Astrocyte (in vitro differentiated cells and primary cell): ENCODE measurements around the gene GCNT3. TPM values are rescaled to one million over a fixed set of nuclear protein-coding genes. Genes with fewer than 3 reads are reported as not detected.

Experiments
- DNase-seq: peaks from one replicate; pipeline ENCODE4 v3.0.0-alpha.2; 2010; ENCODE audit warnings: low read depth
- FAIRE-seq: peaks from 2 replicates; lab custom pipeline; 2011; peaks lifted over from hg19 to GRCh38; lab: Jason Lieb, UNC
- H2AFZ ChIP-seq: 2 replicates; pipeline ENCODE4 v1.6.0; 2012; ENCODE audit warnings: low read depth, low read length, inconsistent platforms
- H3K27ac ChIP-seq: 2 replicates; pipeline ENCODE4 v1.5.1; 2011; ENCODE audit warnings: low read depth, low read length, inconsistent platforms
- H3K27me3 ChIP-seq: 2 replicates; pipeline ENCODE4 v1.6.0; 2011; ENCODE audit warnings: low read length, inconsistent platforms; ENCODE audit not compliant: insufficient read depth
- H3K36me3 ChIP-seq: 2 replicates; pipeline ENCODE4 v1.5.1; 2011; ENCODE audit warnings: low read length, inconsistent platforms; ENCODE audit not compliant: insufficient read depth
- H3K4me1 ChIP-seq: 2 replicates; pipeline ENCODE4 v1.5.1; 2011; ENCODE audit warnings: low read length, inconsistent platforms; ENCODE audit not compliant: insufficient read depth
- H3K4me2 ChIP-seq: 2 replicates; pipeline ENCODE4 v1.6.0; 2012; ENCODE audit warnings: low read length, inconsistent platforms
- H3K4me3 ChIP-seq: 2 replicates; pipeline ENCODE4 v1.5.1; 2011; ENCODE audit warnings: low read depth, mild to moderate bottlenecking, low read length, inconsistent platforms; ENCODE audit not compliant: insufficient read depth
- H3K79me2 ChIP-seq: 2 replicates; pipeline ENCODE4 v1.6.0; 2012; ENCODE audit warnings: mild to moderate bottlenecking, low read length, inconsistent platforms; ENCODE audit not compliant: insufficient read depth
- H3K9ac ChIP-seq: 2 replicates; pipeline ENCODE4 v1.6.0; 2012; ENCODE audit warnings: mild to moderate bottlenecking, low read length, inconsistent platforms
- H3K9me3 ChIP-seq: 2 replicates; pipeline ENCODE4 v1.5.1; 2012; ENCODE audit warnings: low read depth, mild to moderate bottlenecking, low read length, inconsistent platforms; ENCODE audit not compliant: insufficient read depth
- H4K20me1 ChIP-seq: 2 replicates; pipeline ENCODE4 v1.6.0; 2012; ENCODE audit warnings: low read length, inconsistent platforms; ENCODE audit not compliant: insufficient read depth
- H3K27ac Mint-ChIP-seq: one replicate; pipeline ENCODE4 v1.8.0; 2021; ENCODE audit warnings: mild to moderate bottlenecking, mixed read lengths; ENCODE audit not compliant: unreplicated experiment
- H3K27me3 Mint-ChIP-seq: one replicate; pipeline ENCODE4 v1.8.0; 2021; ENCODE audit warnings: low read depth, mixed read lengths; ENCODE audit not compliant: unreplicated experiment
- H3K36me3 Mint-ChIP-seq: one replicate; pipeline ENCODE4 v1.8.0; 2021; ENCODE audit warnings: low read depth, mixed read lengths; ENCODE audit not compliant: unreplicated experiment
- H3K4me1 Mint-ChIP-seq: one replicate; pipeline ENCODE4 v1.8.0; 2021; ENCODE audit warnings: low read depth, mixed read lengths; ENCODE audit not compliant: unreplicated experiment
- H3K4me3 Mint-ChIP-seq: one replicate; pipeline ENCODE4 v1.8.0; 2021; ENCODE audit warnings: mild to moderate bottlenecking, moderate library complexity, mixed read lengths; ENCODE audit not compliant: unreplicated experiment
- H3K9me3 Mint-ChIP-seq: one replicate; pipeline ENCODE4 v1.8.0; 2021; ENCODE audit warnings: mild to moderate bottlenecking, mixed read lengths; ENCODE audit not compliant: unreplicated experiment
- EZH2 ChIP-seq: IDR thresholded peaks from 2 replicates; pipeline ENCODE4 v1.6.1; 2012; ENCODE audit warnings: mild to moderate bottlenecking, low read length, inconsistent platforms; ENCODE audit not compliant: insufficient read depth
- total RNA-seq: library from RNA; stranded (reverse); gene quantifications from 2 replicates; pipeline ENCODE4 v1.2.1, GENCODE V29; 2021
- TF ChIP-seq, protein P1 (sequence below): IDR thresholded peaks from 2 replicates; pipeline ENCODE4 v1.5.1; 2011; ENCODE audit warnings: low read depth, mild to moderate bottlenecking, inconsistent platforms, low read length, moderate library complexity; ENCODE audit not compliant: insufficient read depth

Gene GCNT3
- total RNA-seq, 1 donor from 2014 or later: 1.3 TPM

DNA sequence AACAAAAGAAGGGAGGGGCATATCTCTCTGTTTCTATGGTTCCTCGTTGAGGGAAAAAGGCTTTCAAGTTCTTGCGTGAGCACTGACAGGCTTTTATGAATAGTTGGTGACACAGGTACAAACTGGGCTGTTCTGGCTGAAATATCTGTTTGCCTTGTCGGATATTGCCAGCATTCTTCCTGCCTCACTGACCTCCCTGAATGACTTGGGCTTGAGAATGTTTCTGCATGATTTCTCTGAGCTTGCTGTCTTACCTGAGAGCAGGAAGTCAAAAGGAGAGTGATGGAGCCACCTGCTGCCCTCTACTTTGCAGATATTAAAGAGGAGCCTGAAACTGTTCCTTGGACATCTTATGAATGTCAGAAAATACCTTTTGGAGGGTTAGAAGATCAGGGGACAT lies 4.8 kb downstream of the GCNT3 start:
- Mint-ChIP-seq H3K9me3 (peaks cover 2% of the 10 kb centered on the region), H3K27me3 (peaks cover 21% of the 10 kb centered on the region), H3K4me3 (no peak overlapping the region), H3K27ac (no peak overlapping the region), H3K36me3 (no peaks in the 10 kb centered on the region), H3K4me1 (peaks cover 7% of the 10 kb centered on the region)
- DNase-seq (no peak), FAIRE-seq (no peak)
- Histone ChIP-seq H3K9ac (no peak overlapping the region), H3K27me3 (peaks cover 21% of the 10 kb centered on the region), H3K36me3 (no peaks in the 10 kb centered on the region), H3K4me3 (no peak overlapping the region), H3K4me1 (no peaks in the 10 kb centered on the region), H3K79me2 (no peaks in the 10 kb centered on the region), H3K9me3 (no peaks in the 10 kb centered on the region), H4K20me1 (no peaks in the 10 kb centered on the region), H2AFZ (no peak overlapping the region), H3K4me2 (no peak overlapping the region), H3K27ac (no peak overlapping the region)
- no peak for TF ChIP-seq EZH2

DNA sequence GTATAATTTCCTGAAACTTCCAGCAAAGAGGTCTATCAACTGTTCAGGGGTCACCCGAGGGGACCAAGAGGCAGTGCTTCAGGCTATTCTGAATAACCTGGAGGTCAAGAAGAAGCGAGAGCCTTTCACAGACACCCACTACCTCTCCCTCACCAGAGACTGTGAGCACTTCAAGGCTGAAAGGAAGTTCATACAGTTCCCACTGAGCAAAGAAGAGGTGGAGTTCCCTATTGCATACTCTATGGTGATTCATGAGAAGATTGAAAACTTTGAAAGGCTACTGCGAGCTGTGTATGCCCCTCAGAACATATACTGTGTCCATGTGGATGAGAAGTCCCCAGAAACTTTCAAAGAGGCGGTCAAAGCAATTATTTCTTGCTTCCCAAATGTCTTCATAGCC lies 6.8 kb downstream of the GCNT3 start:
- peaks cover 21% of the 10 kb centered on the region for H3K27me3 Mint-ChIP-seq
- DNase-seq (no peak), FAIRE-seq (no peak)
- TF ChIP-seq, protein P1, sequence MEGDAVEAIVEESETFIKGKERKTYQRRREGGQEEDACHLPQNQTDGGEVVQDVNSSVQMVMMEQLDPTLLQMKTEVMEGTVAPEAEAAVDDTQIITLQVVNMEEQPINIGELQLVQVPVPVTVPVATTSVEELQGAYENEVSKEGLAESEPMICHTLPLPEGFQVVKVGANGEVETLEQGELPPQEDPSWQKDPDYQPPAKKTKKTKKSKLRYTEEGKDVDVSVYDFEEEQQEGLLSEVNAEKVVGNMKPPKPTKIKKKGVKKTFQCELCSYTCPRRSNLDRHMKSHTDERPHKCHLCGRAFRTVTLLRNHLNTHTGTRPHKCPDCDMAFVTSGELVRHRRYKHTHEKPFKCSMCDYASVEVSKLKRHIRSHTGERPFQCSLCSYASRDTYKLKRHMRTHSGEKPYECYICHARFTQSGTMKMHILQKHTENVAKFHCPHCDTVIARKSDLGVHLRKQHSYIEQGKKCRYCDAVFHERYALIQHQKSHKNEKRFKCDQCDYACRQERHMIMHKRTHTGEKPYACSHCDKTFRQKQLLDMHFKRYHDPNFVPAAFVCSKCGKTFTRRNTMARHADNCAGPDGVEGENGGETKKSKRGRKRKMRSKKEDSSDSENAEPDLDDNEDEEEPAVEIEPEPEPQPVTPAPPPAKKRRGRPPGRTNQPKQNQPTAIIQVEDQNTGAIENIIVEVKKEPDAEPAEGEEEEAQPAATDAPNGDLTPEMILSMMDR: no peak
- no peak for TF ChIP-seq EZH2
- H3K27me3 ChIP-seq: peaks cover 15% of the 10 kb centered on the region
- no peak overlapping the region for H3K4me2 ChIP-seq
- no peak overlapping the region for H3K27ac ChIP-seq
- H3K4me1 ChIP-seq: no peaks in the 10 kb centered on the region
- H3K4me3 Mint-ChIP-seq: no peak overlapping the region
- no peaks in the 10 kb centered on the region for H3K9me3 Mint-ChIP-seq
- no peaks in the 10 kb centered on the region for H3K36me3 ChIP-seq
- H3K9me3 ChIP-seq: no peaks in the 10 kb centered on the region
- H3K79me2 ChIP-seq: no peaks in the 10 kb centered on the region
- H3K36me3 Mint-ChIP-seq: no peaks in the 10 kb centered on the region
- H2AFZ ChIP-seq: no peak overlapping the region
- H3K27ac Mint-ChIP-seq: no peak overlapping the region
- H4K20me1 ChIP-seq: no peaks in the 10 kb centered on the region
- H3K4me3 ChIP-seq: no peak overlapping the region
- no peak overlapping the region for H3K9ac ChIP-seq
- peaks cover 1% of the 10 kb centered on the region for H3K4me1 Mint-ChIP-seq

DNA sequence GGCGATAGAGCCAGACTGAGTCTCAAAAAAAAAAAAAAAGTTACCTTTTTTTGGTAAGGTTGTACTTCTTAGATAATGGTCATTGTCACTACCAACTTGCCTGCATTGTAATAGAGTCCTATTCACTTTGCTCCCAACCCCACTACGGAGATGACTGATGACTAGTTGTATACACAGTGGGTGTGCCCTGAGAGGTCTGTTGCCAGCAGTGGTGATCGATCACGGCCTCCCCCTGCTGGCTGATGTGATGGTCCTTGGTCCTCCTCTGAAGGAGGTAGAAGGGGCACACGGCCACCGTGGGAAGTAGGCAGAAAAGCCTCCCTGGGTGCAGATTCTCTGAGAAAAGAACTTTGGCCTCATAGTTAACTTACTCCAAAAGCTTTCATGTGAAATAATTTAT lies 10.7 kb downstream of the GCNT3 start:
- H3K4me3 ChIP-seq: no peak overlapping the region
- no peak for FAIRE-seq
- H3K27me3 ChIP-seq: peaks cover 16% of the 10 kb centered on the region
- H3K36me3 ChIP-seq: no peaks in the 10 kb centered on the region
- no peak overlapping the region for H2AFZ ChIP-seq
- no peak overlapping the region for H3K4me3 Mint-ChIP-seq
- no peaks in the 10 kb centered on the region for H3K79me2 ChIP-seq
- no peaks in the 10 kb centered on the region for H3K36me3 Mint-ChIP-seq
- H3K4me2 ChIP-seq: no peak overlapping the region
- H3K27me3 Mint-ChIP-seq: peaks cover 16% of the 10 kb centered on the region
- H3K27ac Mint-ChIP-seq: no peak overlapping the region
- no peaks in the 10 kb centered on the region for H4K20me1 ChIP-seq
- H3K27ac ChIP-seq: no peak overlapping the region
- TF ChIP-seq, protein P1: peak; percentile 42
- TF ChIP-seq EZH2: no peak
- H3K4me1 ChIP-seq: no peaks in the 10 kb centered on the region
- no peak overlapping the region for H3K9ac ChIP-seq
- no peaks in the 10 kb centered on the region for H3K4me1 Mint-ChIP-seq
- H3K9me3 Mint-ChIP-seq: no peaks in the 10 kb centered on the region
- DNase-seq: peak; percentile 18
- no peaks in the 10 kb centered on the region for H3K9me3 ChIP-seq
